GM12872 (cell line): ENCODE measurements around the gene RBPJ.

Experiments used
- CTCF ChIP-seq: IDR thresholded peaks from 3 replicates; pipeline ENCODE4 v1.5.1; 2011; ENCODE audit warnings: low read depth, mild to moderate bottlenecking, low read length, moderate library complexity; ENCODE audit not compliant: insufficient read depth

The RBPJ gene

DNA sequence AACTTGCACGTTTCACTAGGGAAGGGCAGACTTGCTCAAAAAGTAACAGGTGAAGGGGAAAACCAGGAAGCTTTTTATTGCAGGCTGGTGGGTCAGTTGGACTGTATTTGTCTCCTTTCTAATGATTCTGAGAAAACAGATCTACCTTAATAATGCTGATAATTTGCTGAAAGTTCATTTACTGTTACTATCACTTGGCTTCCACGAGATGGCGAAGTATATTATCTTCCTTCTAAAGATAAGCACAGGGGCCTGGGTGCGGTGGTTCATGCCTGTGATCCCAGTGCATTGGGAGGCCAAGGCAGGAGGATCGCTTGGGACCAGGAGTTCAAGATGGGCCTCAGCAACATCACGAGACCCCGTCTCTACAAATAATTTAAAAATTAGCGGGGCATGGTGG is 153.1 kb downstream of the RBPJ start:
- no peak for TF ChIP-seq CTCF

- TF ChIP-seq CTCF: no peak
Observed at GRCh38 chr4:26474551-26474950, 153.7 kb downstream of the RBPJ start.

GRCh38 chr4:26475716-26476115 is 154.9 kb downstream of the RBPJ start:
- no peak for TF ChIP-seq CTCF

GRCh38 chr4:26476545-26476944 is 155.7 kb downstream of the RBPJ start:
- TF ChIP-seq CTCF: no peak

GRCh38 chr4:26478330-26478729 is 157.5 kb downstream of the RBPJ start:
- TF ChIP-seq CTCF: no peak

GRCh38 chr4:26482508-26483462 is 162.0 kb downstream of the RBPJ start:
- no peak for TF ChIP-seq CTCF

DNA sequence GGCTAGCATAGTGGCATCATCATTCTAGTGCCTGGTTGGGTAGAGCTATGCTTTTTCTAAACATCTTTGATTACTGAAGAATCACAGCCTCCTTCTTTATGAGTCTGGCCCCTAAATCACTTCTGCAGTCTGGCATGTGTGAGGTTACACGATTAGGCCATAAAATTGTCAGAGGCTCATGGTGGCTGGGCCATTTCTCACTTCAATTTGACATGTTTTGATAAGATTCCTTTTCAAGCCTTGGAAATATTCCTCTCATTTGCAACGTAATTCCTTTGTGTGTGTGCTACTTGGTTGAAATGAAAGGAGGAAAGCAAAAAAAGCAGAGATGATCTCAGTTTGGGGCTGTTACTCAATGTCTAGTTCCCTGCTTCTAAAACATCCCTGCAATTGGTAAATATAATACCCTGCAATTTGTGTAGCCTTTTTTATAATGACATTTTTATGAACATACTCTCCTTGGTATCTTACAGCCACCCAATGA is 163.3 kb downstream of the RBPJ start:
- TF ChIP-seq CTCF: no peak
